Activated CD8-positive, alpha-beta memory T cell treated with anti-CD3 and anti-CD28 coated beads, Interleukin-2, amount 50 U/mL, for 24 hours (primary cell): Measurements from ENCODE around the gene GMDS.

Experiments used
- DNase-seq: peaks from one replicate; pipeline ENCODE4 v3.0.0-alpha.2; 2020; ENCODE audit errors: extremely low read depth

The GMDS gene

DNA sequence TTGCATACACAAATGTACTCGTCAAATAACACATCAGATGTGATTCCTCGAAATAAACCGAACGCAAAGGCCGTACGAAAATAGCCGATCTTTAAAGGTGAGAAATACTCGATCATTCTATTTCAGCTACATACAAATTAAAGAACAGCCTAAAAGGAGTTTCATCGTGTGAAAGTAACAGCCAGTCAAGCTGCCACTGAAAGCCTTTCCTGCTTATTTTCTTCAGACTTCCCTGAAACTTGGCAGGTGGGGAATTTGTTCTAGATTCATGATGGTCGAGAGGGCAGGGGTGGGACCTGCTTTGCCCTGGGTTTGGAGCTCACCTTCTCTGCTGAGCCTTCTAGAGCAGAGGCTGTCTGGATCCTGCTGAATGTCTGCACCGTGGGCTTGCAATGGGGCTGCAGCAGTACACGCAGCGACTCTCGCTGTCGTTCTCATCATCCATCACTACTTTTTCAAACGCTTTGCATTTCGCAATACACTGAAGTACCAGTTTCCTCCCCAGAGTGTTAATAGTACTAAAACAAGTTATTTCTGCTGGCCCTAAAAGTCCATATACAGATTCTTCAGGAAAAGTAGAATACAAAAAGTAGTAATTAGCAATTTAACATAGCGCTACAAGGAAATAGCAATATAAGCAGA is 619.5 kb downstream of the GMDS start:
- DNase-seq: no peak

DNA sequence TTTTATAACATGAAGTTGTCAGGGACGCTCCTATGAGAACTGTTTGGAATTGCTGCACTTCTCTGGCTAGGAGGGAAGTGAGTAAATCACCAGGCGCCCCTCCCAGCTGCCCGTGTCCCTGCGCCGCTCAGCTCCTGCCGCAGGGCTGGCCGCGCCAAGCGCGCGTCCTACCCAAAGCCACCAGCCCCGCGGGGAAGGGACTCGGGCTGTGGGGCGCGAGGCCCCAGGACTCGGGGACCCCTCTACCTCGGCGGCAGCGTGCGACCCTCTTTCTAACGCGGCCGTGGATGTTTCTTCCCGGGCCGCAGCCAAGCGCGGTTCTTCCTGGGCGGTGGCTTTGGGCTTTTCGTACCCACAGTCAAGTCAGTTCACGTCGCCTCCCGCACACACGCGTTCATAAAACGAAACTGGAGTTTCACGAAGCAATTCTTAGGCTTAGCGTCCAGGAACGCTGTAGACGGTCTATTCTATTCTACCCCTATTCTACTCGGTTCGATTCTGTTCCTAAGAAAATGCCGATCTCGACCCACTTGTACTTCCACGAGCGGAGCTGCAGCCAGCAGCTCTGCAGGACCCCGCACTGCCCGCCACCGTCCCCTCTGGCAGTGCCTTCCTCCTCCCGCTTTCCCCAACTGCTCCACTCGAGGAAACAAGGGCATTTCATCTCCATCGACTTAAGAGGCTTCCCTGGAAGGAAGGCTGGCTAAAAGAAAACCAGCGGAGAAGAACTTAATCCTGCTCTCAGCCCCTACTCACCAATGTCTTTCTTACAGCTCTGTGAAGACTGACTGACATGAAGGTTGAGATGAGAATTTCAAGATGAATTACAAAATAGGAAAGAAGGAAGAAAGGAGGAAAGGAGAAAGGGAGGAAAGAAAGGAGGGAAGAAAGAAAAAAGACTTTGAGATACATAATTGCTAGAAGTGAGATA is 620.3 kb downstream of the GMDS start:
- no peak for DNase-seq

DNA sequence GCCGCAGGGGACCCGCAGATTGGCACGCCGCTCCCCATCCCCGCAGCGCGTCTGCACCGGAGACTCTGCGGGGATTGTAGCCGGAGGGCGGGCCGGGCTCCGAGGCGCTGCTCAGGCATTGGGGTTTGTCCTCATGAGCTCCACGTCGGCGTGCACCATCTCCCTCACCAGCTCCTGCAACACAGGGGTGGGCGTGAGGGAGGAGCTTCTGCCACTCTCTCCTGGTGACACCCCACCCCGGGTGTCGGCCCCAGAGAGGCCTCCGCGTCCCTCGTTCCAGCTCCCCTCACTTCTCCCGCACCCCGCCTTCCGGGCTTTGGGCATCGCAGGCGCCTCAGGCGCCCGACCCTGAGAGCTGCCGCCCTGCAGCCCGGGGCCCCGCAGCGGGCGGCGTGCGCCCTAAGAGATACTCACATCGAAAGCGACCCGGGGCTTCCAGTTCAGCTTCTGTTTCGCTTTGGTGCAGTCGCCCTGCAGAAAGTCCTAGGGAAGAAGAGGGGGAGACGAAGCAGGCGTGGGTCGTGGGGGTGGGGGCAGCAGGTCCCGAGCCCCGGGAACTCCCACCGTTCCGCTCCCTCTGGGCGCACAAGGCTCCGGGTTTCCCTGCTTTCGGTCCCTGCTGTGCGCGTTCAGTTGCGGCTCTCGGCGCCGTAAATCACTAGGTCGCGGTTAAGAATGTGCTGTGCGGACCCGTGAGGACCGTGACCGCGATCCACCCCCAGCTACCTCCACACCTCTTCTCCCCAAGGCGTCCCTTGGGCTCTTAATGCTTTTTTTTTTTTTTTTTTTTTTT is 621.2 kb downstream of the GMDS start:
- DNase-seq: no peak

DNA sequence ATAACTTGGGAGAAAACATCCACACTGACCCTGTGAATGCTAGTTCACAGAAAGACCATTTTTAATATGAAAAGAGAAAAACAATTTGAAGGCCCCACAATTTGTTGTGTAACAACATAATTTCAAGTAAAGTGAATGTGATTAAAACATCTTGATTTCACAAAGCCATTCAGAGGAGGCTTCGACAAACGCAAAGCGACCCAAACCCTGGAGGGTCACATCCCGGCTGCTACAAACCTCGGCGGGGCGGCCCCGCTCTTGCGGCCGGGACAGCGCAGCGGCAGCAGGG is 621.7 kb downstream of the GMDS start:
- no peak for DNase-seq

DNA sequence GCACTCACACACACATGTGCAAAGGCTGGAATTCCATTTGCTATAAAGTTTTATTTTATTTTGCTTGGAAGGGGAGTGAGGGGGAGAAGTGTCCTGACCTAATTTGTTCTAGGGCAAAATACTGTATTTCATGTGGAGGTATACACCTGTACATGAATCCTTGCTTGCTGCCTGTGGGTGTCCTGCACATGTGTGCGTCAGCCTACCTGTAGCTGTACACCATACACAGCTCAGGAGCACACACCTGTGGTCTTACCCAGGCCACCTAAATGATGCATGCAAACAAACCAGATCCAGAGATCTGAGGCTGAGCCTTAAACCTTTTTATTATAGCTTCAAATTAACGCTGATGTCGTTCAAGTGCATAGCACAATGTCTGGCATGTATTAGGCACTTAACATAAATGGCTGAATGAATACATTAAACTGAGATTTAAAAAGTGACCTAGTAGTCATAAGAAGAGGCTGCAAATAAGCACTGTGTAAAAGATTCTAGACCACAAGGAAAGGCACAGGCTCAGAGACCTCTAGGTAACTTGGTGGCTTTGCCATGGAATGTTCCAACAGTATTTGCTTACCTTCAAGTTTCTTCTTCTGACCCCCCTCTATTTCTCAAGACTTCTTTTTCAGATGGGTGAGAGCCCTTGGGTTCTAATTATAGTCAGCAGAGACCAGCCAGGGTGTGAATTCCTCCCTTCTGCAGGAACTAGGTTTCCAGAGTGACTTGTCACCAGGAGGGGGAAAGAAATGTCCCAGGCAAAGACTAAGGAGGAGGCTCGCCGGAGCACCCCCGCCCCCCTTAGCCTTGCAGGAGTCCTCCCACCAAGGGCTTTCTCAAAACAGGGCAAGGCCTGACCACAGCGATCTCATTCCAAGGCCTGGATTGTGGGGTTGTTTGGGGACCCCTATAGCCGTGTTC is 622.3 kb downstream of the GMDS start:
- DNase-seq: no peak

DNA sequence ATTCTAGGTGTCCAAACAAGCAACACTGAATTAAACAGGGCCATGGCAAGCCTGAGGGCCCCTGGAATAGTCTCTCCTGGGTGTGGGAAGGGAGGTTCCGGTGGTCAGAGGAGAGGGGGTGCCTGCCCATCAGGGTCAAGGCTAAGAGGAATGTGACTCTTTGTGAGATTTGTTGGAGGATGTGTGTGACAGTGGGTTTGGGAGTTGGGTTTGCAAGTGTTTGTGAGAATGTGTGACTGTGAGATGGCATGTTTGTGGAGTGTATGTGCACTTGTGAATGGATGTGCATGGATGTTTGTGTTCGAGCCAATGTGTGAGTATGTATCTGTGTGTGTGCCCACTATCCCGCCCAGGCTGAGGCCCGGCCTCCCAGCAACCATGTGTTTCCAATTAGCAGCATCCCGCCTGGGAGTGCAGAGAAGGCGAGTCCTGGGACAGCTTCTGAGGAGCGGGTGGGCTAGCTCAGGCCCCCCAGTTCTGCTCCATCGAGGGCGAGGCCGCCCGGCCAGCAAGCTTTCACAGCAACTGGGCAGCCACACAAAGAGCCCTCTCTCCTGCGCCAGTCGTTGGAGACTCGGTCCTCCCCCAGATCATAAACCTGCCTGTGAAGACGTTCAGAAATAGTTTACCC is 623.1 kb downstream of the GMDS start:
- DNase-seq: no peak

DNA sequence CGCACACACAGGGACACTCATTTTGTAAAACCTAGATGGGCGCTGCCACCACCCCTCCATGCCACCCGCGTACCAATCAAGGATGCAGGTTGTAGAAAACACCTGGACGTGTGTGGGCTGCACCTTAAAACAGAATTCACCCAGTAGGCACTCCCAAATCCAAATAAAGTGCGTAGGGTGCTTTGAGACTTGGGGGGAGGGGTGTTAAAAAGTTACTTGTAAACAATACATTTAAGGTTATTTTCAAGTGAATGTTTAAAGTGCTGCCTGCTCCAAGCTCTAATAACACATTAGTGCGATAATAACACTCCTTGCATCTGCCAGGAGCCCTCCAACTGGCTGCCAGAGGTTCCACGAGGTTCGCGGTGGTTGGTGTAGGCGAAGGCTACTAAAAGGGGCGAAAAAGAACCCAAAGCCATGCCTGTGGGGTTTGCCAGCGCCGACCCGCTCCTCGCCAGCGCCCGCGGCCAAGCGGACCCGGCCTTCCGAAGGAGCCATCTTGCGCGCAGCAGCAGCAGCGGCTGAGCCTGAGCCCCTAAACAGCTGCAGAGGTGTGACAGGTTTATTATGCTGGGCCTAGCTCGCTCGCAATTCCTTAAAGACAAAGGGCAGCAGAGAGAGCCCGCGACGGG is 624.2 kb downstream of the GMDS start:
- DNase-seq: no peak

DNA sequence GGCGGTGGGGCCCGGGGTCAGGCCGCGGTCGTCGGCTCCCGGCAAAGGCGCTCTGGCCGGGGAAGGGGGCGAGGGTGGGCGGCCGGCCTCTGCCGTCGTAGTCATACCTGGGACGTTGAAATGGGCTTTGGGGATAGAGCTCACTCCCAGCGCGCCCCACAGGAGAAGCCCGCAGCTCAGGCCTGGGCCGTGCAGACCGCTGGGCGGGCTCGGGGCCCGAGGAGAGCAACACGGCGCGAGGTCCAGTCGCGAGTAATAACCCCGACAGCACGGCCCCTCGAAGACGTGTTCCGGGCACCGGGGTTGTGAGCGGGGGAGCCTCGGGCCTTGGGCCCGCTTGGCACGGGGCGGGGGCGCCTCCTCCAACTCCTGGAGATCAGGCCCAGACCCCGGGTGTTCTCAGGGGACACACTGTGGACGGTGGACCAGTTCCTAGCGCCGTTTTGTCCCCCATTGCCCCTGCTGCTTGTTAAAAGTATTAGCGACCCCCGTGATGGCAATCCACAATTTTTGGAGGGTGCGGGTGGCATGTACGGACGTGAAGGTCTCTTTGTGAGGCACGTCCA is 624.8 kb downstream of the GMDS start:
- no peak for DNase-seq

DNA sequence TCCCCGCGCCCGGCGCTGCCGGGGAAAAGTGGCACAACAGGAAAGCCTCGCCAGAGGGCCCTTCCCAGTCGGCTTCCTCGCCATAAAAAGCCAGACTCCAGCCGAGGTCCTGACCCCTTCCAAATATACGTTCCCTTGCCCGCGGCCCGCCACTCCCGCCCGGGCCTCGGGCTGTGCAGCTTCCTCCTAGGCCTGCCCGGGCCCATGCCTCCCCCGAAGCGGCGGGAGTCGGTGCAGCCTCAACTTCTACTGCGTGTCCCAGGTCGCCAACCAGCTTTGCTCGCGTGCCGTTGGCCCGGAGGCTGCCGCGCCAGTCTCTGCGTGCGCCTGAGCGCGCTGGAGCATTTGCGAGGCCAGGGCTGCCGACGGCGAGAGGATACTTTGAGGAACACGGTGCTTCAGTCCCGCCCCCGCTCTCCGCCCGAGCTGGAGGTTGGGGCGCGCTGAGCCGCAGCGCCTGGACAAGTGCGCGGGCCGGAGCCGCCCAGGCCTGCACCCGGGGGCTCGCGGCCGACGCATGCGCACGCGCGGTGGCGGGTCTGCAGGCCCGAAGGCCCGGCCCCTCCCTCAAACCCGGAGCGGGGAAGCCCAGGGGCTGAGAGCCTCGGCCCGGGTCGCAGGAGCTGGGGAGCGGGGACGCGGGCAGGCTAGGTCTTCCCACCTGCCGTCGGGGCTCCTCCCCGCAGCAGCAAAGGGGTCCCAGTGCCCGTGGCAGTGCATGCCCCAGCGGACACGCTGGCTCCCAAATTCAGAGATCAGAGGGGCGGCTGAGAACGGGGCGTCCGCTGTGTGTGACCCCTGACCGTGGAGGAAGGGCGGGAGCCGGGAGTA is 625.5 kb downstream of the GMDS start:
- no peak for DNase-seq

DNA sequence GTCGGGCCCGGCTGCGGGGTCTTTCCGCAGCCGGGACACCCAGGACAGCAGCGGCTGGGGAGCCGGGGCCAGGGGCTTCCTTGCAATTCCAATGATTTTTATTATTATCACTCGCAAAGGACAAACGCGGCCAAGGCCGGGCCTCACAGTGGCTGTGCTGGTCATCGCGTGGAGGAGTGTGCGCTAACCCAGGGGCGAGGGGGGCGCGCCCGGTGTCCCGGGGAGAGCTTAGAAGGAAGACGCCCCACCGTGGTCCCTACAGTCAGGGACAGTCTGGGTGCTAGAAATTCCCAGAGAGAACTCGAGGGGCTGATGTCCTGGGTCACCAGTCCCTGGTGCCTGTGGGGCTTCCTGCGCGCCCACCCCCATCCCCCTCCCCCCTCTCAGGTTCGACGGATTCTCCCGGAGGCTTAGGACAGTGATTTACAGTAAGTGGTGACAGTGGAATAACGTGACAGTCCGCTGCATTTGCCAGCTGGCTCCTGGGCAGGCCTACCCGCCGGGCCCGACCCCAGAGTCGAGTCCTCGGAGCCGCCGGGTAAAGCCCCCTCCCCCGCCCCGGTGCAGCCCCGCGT is 626.2 kb downstream of the GMDS start:
- DNase-seq: no peak

DNA sequence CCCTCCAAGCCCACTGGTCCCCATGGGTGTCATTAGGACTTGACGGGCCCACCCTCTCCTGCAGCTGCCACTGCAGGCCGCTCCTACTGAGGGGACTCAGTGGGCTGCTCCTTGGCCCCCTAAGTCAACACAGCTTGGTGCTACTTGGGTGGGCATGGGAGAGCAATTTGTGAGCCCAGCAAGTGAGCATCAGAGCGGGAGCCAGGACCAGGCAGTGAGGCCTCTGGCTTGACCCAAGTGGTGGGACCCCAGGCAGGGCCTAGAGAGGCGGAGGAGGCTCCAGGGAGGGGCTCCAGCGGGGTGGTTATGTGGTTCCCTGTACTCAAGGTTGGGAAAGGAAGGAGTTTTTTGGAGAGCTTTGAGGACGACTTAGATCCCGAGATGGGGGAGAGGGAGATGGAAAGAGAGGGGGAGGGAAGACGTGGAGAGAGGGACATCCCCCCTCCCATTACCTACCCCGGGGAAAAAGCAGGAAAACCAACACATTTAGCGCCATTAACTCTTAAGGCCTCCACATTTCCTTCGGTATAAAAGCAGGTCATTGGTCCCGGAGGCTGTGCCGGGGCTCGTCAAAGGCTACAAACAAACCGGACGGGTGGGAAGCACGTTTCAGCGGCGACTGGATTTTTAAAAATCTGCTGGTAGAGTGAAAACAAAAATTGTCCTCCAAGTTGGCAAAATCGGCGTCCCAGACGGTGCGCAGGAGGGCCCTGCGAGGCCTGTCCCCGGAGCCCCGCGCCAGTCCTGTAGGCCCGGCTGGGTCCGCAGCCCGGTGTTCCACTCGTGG is 626.9 kb downstream of the GMDS start:
- no peak for DNase-seq

DNA sequence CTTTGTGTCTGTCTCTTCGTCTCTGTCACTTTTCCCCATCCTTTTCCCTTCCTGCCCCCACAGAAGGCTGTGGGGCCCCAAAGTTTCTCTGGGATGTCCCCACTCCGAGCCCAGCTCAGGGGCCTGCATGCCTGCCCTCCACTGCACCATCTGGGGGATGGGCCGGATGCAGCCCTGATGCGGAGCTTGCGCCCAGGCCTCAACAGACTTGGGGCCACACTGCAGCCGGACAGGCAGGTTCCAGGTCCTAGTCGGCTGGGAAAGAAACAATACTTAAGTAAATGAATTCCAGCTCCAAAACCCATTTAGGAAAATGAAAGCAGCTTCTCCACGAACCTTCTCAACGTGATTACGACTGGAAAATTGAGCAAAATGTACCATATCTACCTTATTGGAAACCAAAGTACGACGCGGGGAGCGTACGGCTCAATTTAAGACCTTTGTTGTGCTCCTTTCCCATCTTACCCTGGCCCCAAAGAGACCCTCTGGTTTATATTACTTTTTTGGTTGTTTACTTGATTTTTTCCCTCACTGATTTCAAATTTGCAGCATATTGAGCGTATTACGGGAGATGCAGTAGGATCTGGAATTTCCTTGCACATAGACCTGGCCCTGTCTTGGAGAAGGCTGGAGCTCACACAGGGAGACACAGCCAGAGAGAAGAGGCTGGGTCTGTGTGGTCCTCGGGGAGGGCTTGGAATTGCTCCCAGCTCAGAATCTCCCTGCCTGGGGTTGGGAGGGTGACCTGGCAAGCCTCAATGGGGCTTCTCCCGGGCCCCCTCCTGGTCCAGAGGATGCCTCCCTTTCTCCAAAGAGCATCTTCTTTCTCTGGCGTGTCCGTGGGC is 627.7 kb downstream of the GMDS start:
- no peak for DNase-seq

DNA sequence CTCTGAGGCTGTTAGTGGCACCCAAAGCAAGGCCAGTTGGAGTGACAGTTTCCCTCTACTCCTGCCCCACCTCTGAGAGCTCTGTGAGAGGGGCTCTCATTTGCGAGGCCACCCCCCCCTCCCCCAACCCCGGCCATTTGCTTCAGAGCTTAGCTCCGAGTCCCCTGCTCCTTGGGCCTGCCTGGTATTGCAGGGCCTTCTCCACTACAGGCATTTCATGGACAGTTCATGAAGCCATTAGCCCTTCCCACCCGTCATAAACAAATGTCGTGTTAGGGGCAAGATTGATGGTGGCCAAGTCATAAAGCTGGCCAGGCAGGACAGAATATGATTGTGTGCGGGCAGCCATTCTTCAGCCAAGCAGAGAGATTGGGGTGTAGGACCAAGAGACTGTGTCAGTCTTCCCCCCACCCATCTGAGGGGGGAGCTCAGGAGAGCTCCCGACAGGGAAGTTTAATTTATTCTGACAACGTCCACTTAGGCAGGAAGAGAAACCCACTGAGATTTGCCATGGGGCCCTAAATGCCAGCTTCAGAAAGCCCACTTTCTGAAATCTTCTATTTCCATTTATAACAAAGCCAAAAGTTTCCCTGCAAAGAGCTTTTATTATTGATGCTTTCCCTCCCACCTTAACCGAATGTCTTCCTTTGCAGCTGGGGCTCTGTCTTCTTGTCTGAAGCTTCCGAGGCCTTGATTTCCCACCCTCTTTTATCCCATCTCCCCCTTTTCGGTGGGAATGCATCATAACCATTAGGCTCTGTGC is 628.5 kb downstream of the GMDS start:
- DNase-seq: no peak

DNA sequence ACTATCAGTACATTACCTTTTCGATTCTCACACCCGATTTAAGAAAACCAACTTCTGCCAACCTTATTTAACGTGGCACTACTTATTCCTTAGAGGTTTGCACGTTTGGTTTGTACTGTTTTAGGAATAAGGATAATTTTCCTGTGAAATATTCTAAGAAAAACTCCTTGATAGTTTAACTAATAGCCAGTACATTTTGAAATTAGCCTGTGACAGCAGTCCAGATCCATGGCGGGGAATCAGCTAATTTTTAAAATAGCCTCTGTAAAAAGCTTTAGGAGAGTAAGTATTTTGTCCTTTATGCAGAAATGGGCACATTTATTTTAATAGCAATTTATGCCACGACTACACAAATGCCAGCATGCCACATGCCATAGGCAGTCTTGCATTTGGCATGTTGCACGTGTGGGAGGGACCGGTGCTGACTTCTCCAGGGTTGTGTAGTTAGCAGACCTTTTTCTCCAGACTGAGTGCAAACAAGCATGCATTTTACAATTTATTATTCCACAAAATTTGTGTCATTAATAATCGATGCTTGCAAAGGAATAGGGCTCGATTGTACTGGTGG is 629.5 kb downstream of the GMDS start:
- DNase-seq: no peak

DNA sequence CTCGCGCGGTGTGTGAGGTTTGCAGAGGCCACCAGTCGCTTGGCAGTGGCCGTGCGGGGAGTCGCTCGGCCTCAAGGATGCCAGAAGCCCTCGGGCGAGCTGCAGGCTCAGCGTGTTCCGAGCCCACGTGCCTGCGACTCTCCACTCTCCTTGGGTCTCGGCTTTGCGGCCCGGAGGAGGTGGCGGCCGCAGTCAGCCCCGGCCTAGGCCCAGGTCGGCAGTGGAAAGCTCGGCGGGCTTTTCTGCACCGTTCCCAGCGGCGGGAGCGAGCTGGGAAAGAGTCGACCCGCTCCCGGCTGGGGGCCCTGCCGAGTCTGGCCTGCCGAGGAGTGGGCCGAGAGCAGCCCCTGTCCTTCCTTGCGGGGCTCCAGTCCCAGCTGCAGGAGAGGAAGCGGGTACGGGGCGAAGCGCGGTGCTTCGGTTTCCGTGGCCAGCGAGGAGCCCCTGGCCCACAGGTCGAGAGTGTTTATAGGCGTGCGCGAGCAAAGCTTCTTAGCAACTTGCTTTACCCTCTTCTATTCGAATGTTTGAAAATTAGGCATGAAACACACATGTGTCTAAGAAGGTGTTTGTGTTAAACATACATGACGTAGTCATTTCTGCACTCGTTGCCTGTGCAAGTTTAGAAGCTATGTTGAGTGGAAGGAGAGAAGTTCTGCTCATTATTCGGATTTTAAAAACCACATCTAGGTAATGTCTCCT is 630.1 kb downstream of the GMDS start:
- no peak for DNase-seq
